SK-N-SH (cell line): ENCODE measurements around the gene CENPP. TPM values are rescaled to one million over a fixed set of nuclear protein-coding genes. Genes with fewer than 3 reads are reported as not detected.

Experiments used
- CTCF ChIA-PET: fragments of 300-600, 350-600 bp; formaldehyde crosslinking; extraction: SDS; loops from one replicate; lab custom pipeline; 2021; lab: Yijun Ruan, JAX
- POLR2A ChIA-PET: fragments of 350-600 bp; sonication (Branson Sonifier 250); formaldehyde crosslinking; extraction: SDS; loops from one replicate; lab custom pipeline; 2020; ENCODE audit warnings: antibody characterized with exemption, inconsistent platforms; lab: Yijun Ruan, JAX
- DNase-seq: peaks from one replicate; pipeline ENCODE4 v3.0.0; 2012
- H2AFZ ChIP-seq: fragments of 200-600 bp; sonication (generic); 2 replicates; pipeline ENCODE4 v1.8.1; 2016; ENCODE audit warnings: antibody characterized with exemption, mild to moderate bottlenecking, low read depth
- H3F3A ChIP-seq: fragments of 200-600 bp; sonication (generic); replicated peaks from 2 replicates; pipeline ENCODE3; 2016; ENCODE audit warnings: antibody characterized with exemption, mild to moderate bottlenecking; ENCODE audit not compliant: insufficient read depth
- H3K27ac ChIP-seq, 2 experiments: fragments of 200-500 bp in 1 of 2; fragments of 200-600 bp in 1 of 2; sonication (Bioruptor generic) in 1 of 2; sonication (generic), shearing (Covaris generic) in 1 of 2; 2 replicates each; pipeline versions ENCODE4 v1.5.1 to v1.6.1; 2014 to 2016; ENCODE audit warnings: low read depth in 2 of 2, inconsistent platforms in 1 of 2, low read length in 1 of 2, mild to moderate bottlenecking in 1 of 2, mixed read lengths in 1 of 2
- H3K27me3 ChIP-seq: fragments of 200-600 bp; sonication (generic), shearing (Covaris generic); 2 replicates; pipeline ENCODE4 v1.6.1; 2016; ENCODE audit warnings: mixed run types; ENCODE audit not compliant: insufficient read depth
- H3K36me3 ChIP-seq, 2 experiments: fragments of 200-500 bp in 1 of 2; fragments of 200-600 bp in 1 of 2; sonication (Bioruptor generic) in 1 of 2; sonication (generic) in 1 of 2; replicated peaks in 1 of 2; 2 replicates each; pipeline versions ENCODE3 to v1.5.1; 2014 to 2016; ENCODE audit warnings: low read length in 1 of 2, mild to moderate bottlenecking in 1 of 2; ENCODE audit not compliant: insufficient read depth in 2 of 2, control insufficient read depth in 1 of 2
- H3K4me1 ChIP-seq, 2 experiments: fragments of 200-500 bp in 1 of 2; fragments of 200-600 bp in 1 of 2; sonication (Bioruptor generic) in 1 of 2; sonication (generic), shearing (Covaris generic) in 1 of 2; 2 replicates each; pipeline versions ENCODE4 v1.5.1 to v1.6.1; 2014 to 2016; ENCODE audit warnings: low read depth in 1 of 2, low read length in 1 of 2, mixed run types in 1 of 2; ENCODE audit not compliant: insufficient read depth in 2 of 2, control insufficient read depth in 1 of 2
- H3K4me2 ChIP-seq: fragments of 200-600 bp; sonication (generic), shearing (Covaris generic); 2 replicates; pipeline ENCODE4 v1.6.1; 2017; ENCODE audit warnings: mixed run types
- H3K4me3 ChIP-seq, 2 experiments: fragments of 200-500 bp in 1 of 2; fragments of 200-600 bp in 1 of 2; sonication (Bioruptor generic) in 1 of 2; sonication (generic), shearing (Covaris generic) in 1 of 2; 2 replicates each; pipeline versions ENCODE4 v1.5.1 to v1.8.1; 2014 to 2016; ENCODE audit warnings: low read depth in 2 of 2, inconsistent platforms in 1 of 2, low read length in 1 of 2, mild to moderate bottlenecking in 1 of 2, mixed read lengths in 1 of 2, moderate library complexity in 1 of 2
- H3K79me2 ChIP-seq: fragments of 200-600 bp; sonication (generic); 2 replicates; pipeline ENCODE4 v1.8.1; 2017; ENCODE audit warnings: mild to moderate bottlenecking; ENCODE audit not compliant: insufficient read depth
- H3K9ac ChIP-seq: fragments of 200-600 bp; sonication (generic); 2 replicates; pipeline ENCODE4 v1.6.1; 2017; ENCODE audit warnings: mixed run types
- H3K9me2 ChIP-seq: fragments of 200-600 bp; sonication (generic); 2 replicates; pipeline ENCODE4 v1.6.1; 2017; ENCODE audit warnings: mixed run types
- H3K9me3 ChIP-seq: fragments of 200-600 bp; sonication (generic); 2 replicates; pipeline ENCODE4 v1.6.1; 2017; ENCODE audit warnings: mixed run types, mild to moderate bottlenecking, moderate library complexity
- H4K20me1 ChIP-seq: fragments of 200-600 bp; sonication (generic); 2 replicates; pipeline ENCODE4 v1.6.1; 2017; ENCODE audit warnings: mild to moderate bottlenecking, mixed run types; ENCODE audit not compliant: insufficient read depth
- CTCF ChIP-seq: fragments of 200-600 bp; sonication (generic); IDR thresholded peaks from 2 replicates; pipeline ENCODE4 v1.6.1; 2017; ENCODE audit warnings: antibody characterized with exemption, mild to moderate bottlenecking, moderate library complexity
- EP300 ChIP-seq, 2 experiments: IDR thresholded peaks; 2 replicates each; pipeline versions ENCODE4 v1.4.0 to v1.6.1; 2012; ENCODE audit warnings: borderline replicate concordance in 1 of 2, low read depth in 1 of 2, low read length in 1 of 2
- GABPA ChIP-seq: IDR thresholded peaks from 2 replicates; pipeline ENCODE4 v1.4.0; 2012; ENCODE audit warnings: low read depth, mild to moderate bottlenecking
- MAX ChIP-seq: IDR thresholded peaks from 2 replicates; pipeline ENCODE4 v1.4.0; 2012; ENCODE audit warnings: low read depth
- MEF2A ChIP-seq: IDR thresholded peaks from 2 replicates; pipeline ENCODE4 v1.4.0; 2012; ENCODE audit warnings: low read depth, borderline replicate concordance
- NFIC ChIP-seq: IDR thresholded peaks from 2 replicates; pipeline ENCODE4 v1.4.0; 2012; ENCODE audit warnings: borderline replicate concordance
- REST ChIP-seq: IDR thresholded peaks from 2 replicates; pipeline ENCODE4 v1.6.1; 2012; ENCODE audit warnings: mild to moderate bottlenecking, low read depth, low read length, moderate library complexity
- RFX5 ChIP-seq: IDR thresholded peaks from 2 replicates; pipeline ENCODE4 v1.6.1; 2012; ENCODE audit warnings: mild to moderate bottlenecking, improper control_type of control experiment, low read length
- RXRA ChIP-seq: IDR thresholded peaks from 2 replicates; pipeline ENCODE4 v1.4.0; 2012; ENCODE audit warnings: low read depth, mild to moderate bottlenecking, borderline replicate concordance
- SIN3A ChIP-seq: IDR thresholded peaks from 2 replicates; pipeline ENCODE4 v1.6.1; 2012; ENCODE audit warnings: low read depth, mild to moderate bottlenecking, low read length, moderate library complexity, borderline replicate concordance
- TAF1 ChIP-seq: IDR thresholded peaks from 2 replicates; pipeline ENCODE4 v1.6.1; 2012; ENCODE audit warnings: low read depth, mild to moderate bottlenecking, low read length, moderate library complexity, borderline replicate concordance
- USF1 ChIP-seq: IDR thresholded peaks from 2 replicates; pipeline ENCODE4 v1.4.0; 2012; ENCODE audit warnings: low read depth, borderline replicate concordance
- WGBS: methylation state at CpG from one replicate; pipeline ENCODE4 v1.1.6; 2017; ENCODE audit warnings: low lambda C conversion rate; 5-methylcytosine and 5-hydroxymethylcytosine counted together
- polyA plus RNA-seq, 3 experiments: library from polyadenylated mRNA; depleted of rRNA; stranded (reverse); fragments of >200 nt; gene quantifications; 2 replicates each; pipeline ENCODE4 v1.2.3, GENCODE V29; 2012

Gene CENPP
- polyA plus RNA-seq, 1 of the 3 experiments (the other 2 are of a cell fraction) = 1.3 TPM

- Histone ChIP-seq H3K27me3 (no peaks in the 10 kb centered on the region), H2AFZ (no peak overlapping the region), H3K27ac (no peak overlapping the region), H3K4me3 (no peak overlapping the region), H3F3A (no peaks in the 10 kb centered on the region), H3K4me1 (peaks cover 8 to 15% of the 10 kb centered on the region in 2 experiments), H3K9me3 (no peaks in the 10 kb centered on the region), H3K9ac (no peak overlapping the region), H3K79me2 (no peaks in the 10 kb centered on the region), H3K4me2 (no peak overlapping the region), H3K9me2 (no peaks in the 10 kb centered on the region), H3K36me3 (no peaks in the 10 kb centered on the region), H4K20me1 (no peaks in the 10 kb centered on the region)
- CTCF ChIA-PET = no interaction called here
- 73% methylated on average over 3 of the region's 3 CpGs for WGBS
- no peak for DNase-seq
- POLR2A ChIA-PET = no interaction called here
- TF ChIP-seq NFIC = no peak
- TF ChIP-seq RFX5 = no peak
These were observed 80.7 kb downstream of the CENPP start for GRCh38 chr9:92406477-92406876.

GRCh38 chr9:92407818-92408217 is 82.1 kb downstream of the CENPP start:
- no peak overlapping the region for H3K27ac ChIP-seq
- DNase-seq = no peak
- ChIA-PET CTCF (no interaction called here), POLR2A (no interaction called here)
- peaks cover 3% of the 10 kb centered on the region for H3F3A ChIP-seq
- H3K9me3 ChIP-seq = no peaks in the 10 kb centered on the region
- no peak overlapping the region for H3K9ac ChIP-seq
- H4K20me1 ChIP-seq = no peaks in the 10 kb centered on the region
- TF ChIP-seq MEF2A (no peak), MAX (no peak), TAF1 (no peak), RFX5 (no peak), RXRA (no peak), SIN3A (no peak)
- H3K4me3 ChIP-seq = no peak overlapping the region
- H2AFZ ChIP-seq = no peak overlapping the region
- peaks cover 8 to 15% of the 10 kb centered on the region in 2 experiments for H3K4me1 ChIP-seq
- H3K27me3 ChIP-seq = no peaks in the 10 kb centered on the region
- no peaks in the 10 kb centered on the region for H3K9me2 ChIP-seq
- H3K4me2 ChIP-seq = no peak overlapping the region
- no peaks in the 10 kb centered on the region for H3K79me2 ChIP-seq
- 92% methylated on average over 2 of the region's 2 CpGs for WGBS
- H3K36me3 ChIP-seq = no peaks in the 10 kb centered on the region

GRCh38 chr9:92408747-92409478 is 83.2 kb downstream of the CENPP start:
- DNase-seq = no peak
- no peak overlapping the region for H2AFZ ChIP-seq
- H4K20me1 ChIP-seq = no peaks in the 10 kb centered on the region
- ChIA-PET POLR2A (no interaction called here), CTCF (interaction anchor here (0.5 to 1.0 kb wide), 2 partner anchors 12 to 48 kb away, joined by 3 read pairs; no protein-coding TSS in a partner anchor)
- no peak overlapping the region for H3K4me2 ChIP-seq
- 80% methylated on average over 2 of the region's 2 CpGs for WGBS
- peaks cover 3% of the 10 kb centered on the region for H3F3A ChIP-seq
- peaks cover 8 to 15% of the 10 kb centered on the region in 2 experiments for H3K4me1 ChIP-seq
- H3K9me3 ChIP-seq = no peaks in the 10 kb centered on the region
- no peaks in the 10 kb centered on the region for H3K9me2 ChIP-seq
- H3K9ac ChIP-seq = no peak overlapping the region
- no peaks in the 10 kb centered on the region for H3K27me3 ChIP-seq
- no peaks in the 10 kb centered on the region for H3K36me3 ChIP-seq
- H3K79me2 ChIP-seq = no peaks in the 10 kb centered on the region
- H3K27ac ChIP-seq = no peak overlapping the region
- no peak overlapping the region for H3K4me3 ChIP-seq
- no peak for TF ChIP-seq USF1
- no peak for TF ChIP-seq MEF2A
- TF ChIP-seq REST = no peak
- no peak for TF ChIP-seq GABPA
- no peak for TF ChIP-seq CTCF
- no peak for TF ChIP-seq EP300 (IDR thresholded peaks at IDR 0.05; ENCODE audit: borderline replicate concordance in 1 of 2, low read depth in 1 of 2, low read length in 1 of 2)
